ENCODE data around the gene CDH2.

Gene CDH2

GRCh38 chr18:27994571-27994970 lies 182.4 kb downstream of the CDH2 start:
- TF ChIP-seq ZFX (IDR thresholded peaks at IDR 0.05) (no peak), CTCF (conservative IDR thresholded peaks at IDR 0.05) (no peak)
- H3K27ac ChIP-seq = no peak overlapping the region

GRCh38 chr18:27991391-27991790 lies 185.5 kb downstream of the CDH2 start:
- TF ChIP-seq ZFX (IDR thresholded peaks at IDR 0.05) (no peak), CTCF (conservative IDR thresholded peaks at IDR 0.05) (no peak)
- H3K27ac ChIP-seq = no peak overlapping the region

GRCh38 chr18:27985832-27986231 lies 191.1 kb downstream of the CDH2 start:
- TF ChIP-seq CTCF (conservative IDR thresholded peaks at IDR 0.05) (no peak), ZFX (IDR thresholded peaks at IDR 0.05) (no peak)
- H3K27ac ChIP-seq = no peak overlapping the region

GRCh38 chr18:27983780-27984179 lies 193.2 kb downstream of the CDH2 start:
- TF ChIP-seq ZFX (IDR thresholded peaks at IDR 0.05) (no peak), CTCF (conservative IDR thresholded peaks at IDR 0.05) (no peak)
- H3K27ac ChIP-seq = no peak overlapping the region

- H3K27ac ChIP-seq = no peak overlapping the region
- TF ChIP-seq ZFX (IDR thresholded peaks at IDR 0.05) (no peak), CTCF (conservative IDR thresholded peaks at IDR 0.05) (no peak)
These were observed 200.0 kb downstream of the CDH2 start for GRCh38 chr18:27976806-27977408.

GRCh38 chr18:27970321-27970720 lies 206.6 kb downstream of the CDH2 start:
- H3K27ac ChIP-seq = no peak overlapping the region
- TF ChIP-seq ZFX (IDR thresholded peaks at IDR 0.05) (no peak), CTCF (conservative IDR thresholded peaks at IDR 0.05) (no peak)

- TF ChIP-seq CTCF (conservative IDR thresholded peaks at IDR 0.05) (no peak), ZFX (IDR thresholded peaks at IDR 0.05) (no peak)
- H3K27ac ChIP-seq = no peak overlapping the region
These were observed 207.7 kb downstream of the CDH2 start for GRCh38 chr18:27969206-27969605.
